Epithelial cell of proximal tubule (primary cell): ENCODE results near the gene CGB3. TPM values are rescaled to one million over a fixed set of nuclear protein-coding genes. Genes with fewer than 3 reads are reported as not detected.

Source experiments
- DNase-seq: peaks from one replicate; pipeline ENCODE4 v3.0.0-alpha.2; 2011; ENCODE audit warnings: low read depth
- H3K4me3 ChIP-seq: 2 replicates; pipeline ENCODE4 v1.5.1; 2011; ENCODE audit warnings: low read depth, mild to moderate bottlenecking, low read length
- CTCF ChIP-seq: conservative IDR thresholded peaks from 2 replicates; pipeline ENCODE4 v1.5.1; 2012; ENCODE audit warnings: low read depth, mild to moderate bottlenecking, low read length
- total RNA-seq: library from RNA; depleted of rRNA; stranded (reverse); fragments of >200 nt; gene quantifications from 2 replicates; pipeline ENCODE4 v1.2.3, GENCODE V29; 2015

Gene CGB3
- total RNA-seq, 1 donor from 2014 or later: not detected

- H3K4me3 ChIP-seq: no peak overlapping the region
- peak; percentile 80 for TF ChIP-seq CTCF
- no peak for DNase-seq
Observed at GRCh38 chr19:48999481-49000325, 24.4 kb downstream of the CGB3 start.

GRCh38 chr19:48997972-48998371, 26.2 kb downstream of the CGB3 start:
- TF ChIP-seq CTCF: peak; percentile 73
- no peak for DNase-seq

GRCh38 chr19:48994035-48994386, 30.1 kb downstream of the CGB3 start:
- no peak for DNase-seq
- TF ChIP-seq CTCF: no peak
- H3K4me3 ChIP-seq: peak overlapping the region; percentile 82

More at GRCh38 chr19:48997972-48998371, 26.2 kb downstream of the CGB3 start:
- H3K4me3 ChIP-seq: no peak overlapping the region

- DNase-seq: peak; percentile 95
- peak within 1 kb of the TSS; percentile 82 for H3K4me3 ChIP-seq
- peak; percentile 65 for TF ChIP-seq CTCF
Observed at GRCh38 chr19:48993175-48994034, 30.7 kb downstream of the CGB3 start, which contains the start of the genes GYS1 and RUVBL2. Gene GYS1 (minus strand): TSS chr19:48993309. CDS start chr19:48993112, 197 bp downstream. Gene RUVBL2 (plus strand): TSS chr19:48993887. CDS start chr19:48993912, 25 bp downstream.

- no peak for DNase-seq
- peak overlapping the region; percentile 82 for H3K4me3 ChIP-seq
- TF ChIP-seq CTCF: peak; percentile 7
Observed at GRCh38 chr19:48992581-48993174, 31.5 kb downstream of the CGB3 start.

- TF ChIP-seq CTCF: no peak
- DNase-seq: peak; percentile 26
Observed at GRCh38 chr19:48991873-48992580, 32.1 kb downstream of the CGB3 start.

More at GRCh38 chr19:48991873-48992580, 32.1 kb downstream of the CGB3 start:
- peak overlapping the region; percentile 82 for H3K4me3 ChIP-seq
